HepG2 (cell line): ENCODE results near the gene PRCD. TPM values are rescaled to one million over a fixed set of nuclear protein-coding genes. Genes with fewer than 3 reads are reported as not detected.

Experiments
- ARNT2 ChIP-seq: sonication (generic); formaldehyde crosslinking; IDR thresholded peaks from 2 replicates; pipeline ENCODE4 v1.8.0; 2022; ENCODE audit warnings: mild to moderate bottlenecking, low read depth, missing genetic modification reagents, moderate library complexity
- GTF3A ChIP-seq: sonication (generic); formaldehyde crosslinking; conservative IDR thresholded peaks from 2 replicates; pipeline ENCODE4 v1.4.0; 2020; ENCODE audit warnings: mild to moderate bottlenecking, missing genetic modification reagents
- MXD1 ChIP-seq: sonication (generic); formaldehyde crosslinking; IDR thresholded peaks from 2 replicates; pipeline ENCODE4 v1.4.0; 2020; ENCODE audit warnings: mild to moderate bottlenecking, missing genetic modification reagents
- RXRB ChIP-seq: IDR thresholded peaks from 2 replicates; pipeline ENCODE4 v1.6.1; 2016; ENCODE audit warnings: borderline replicate concordance, missing genetic modification reagents, missing compliant biosample characterization
- SP5 ChIP-seq: IDR thresholded peaks from 2 replicates; pipeline ENCODE4 v1.6.1; 2016; ENCODE audit warnings: low read depth, borderline replicate concordance
- ZBTB37 ChIP-seq: sonication (generic); formaldehyde crosslinking; IDR thresholded peaks from 2 replicates; pipeline ENCODE4 v1.4.0; 2020; ENCODE audit warnings: mild to moderate bottlenecking, missing genetic modification reagents
- ZFYVE20 ChIP-seq: sonication (generic); formaldehyde crosslinking; IDR thresholded peaks from 2 replicates; pipeline ENCODE4 v1.8.0; 2023; ENCODE audit warnings: low read depth, mild to moderate bottlenecking, moderate library complexity, missing genetic modification reagents, borderline replicate concordance
- ZNF142 ChIP-seq: sonication (generic); formaldehyde crosslinking; IDR thresholded peaks from 2 replicates; pipeline ENCODE4 v1.4.0; 2020; ENCODE audit warnings: missing genetic modification reagents
- ZNF274 ChIP-seq: sonication (generic); formaldehyde crosslinking; IDR thresholded peaks from 2 replicates; pipeline ENCODE4 v1.5.1; 2020; ENCODE audit warnings: mild to moderate bottlenecking, missing genetic modification reagents
- ZNF703 ChIP-seq: sonication (generic); formaldehyde crosslinking; IDR thresholded peaks from 2 replicates; pipeline ENCODE4 v1.5.1; 2020; ENCODE audit warnings: missing genetic modification reagents, mild to moderate bottlenecking, moderate library complexity, borderline replicate concordance
- ZNF782 ChIP-seq: sonication (generic); formaldehyde crosslinking; IDR thresholded peaks from 2 replicates; pipeline ENCODE4 v1.4.0; 2020; ENCODE audit warnings: missing genetic modification reagents, mild to moderate bottlenecking, borderline replicate concordance
- polyA plus RNA-seq, 8 experiments: library from polyadenylated mRNA; depleted of rRNA in 3 of 8; stranded (reverse) in 7 of 8; unstranded in 1 of 8; fragments of >200 nt; fragmentation: Illumina TruSeq in 4 of 8; extraction: Trizol in 4 of 8; gene quantifications; 2 replicates each; pipeline versions ENCODE4 v1.2.1 to v1.2.3, GENCODE V29; 2011 to 2016; ENCODE audit warnings: low read depth in 4 of 8, missing spikeins in 1 of 8, mixed read lengths in 1 of 8; ENCODE audit not compliant: insufficient read depth in 1 of 8
- total RNA-seq, 5 experiments: library from RNA; depleted of rRNA; stranded (reverse); fragments of >200 nt; fragmentation: Illumina TruSeq; extraction: Trizol; gene quantifications; 2 replicates each; pipeline ENCODE4 v1.2.3, GENCODE V29; 2016; ENCODE audit warnings: low read depth in 1 of 5

The PRCD gene
- total and polyA plus RNA-seq, 2 of the 13 experiments (the other 11 are each of a cell fraction or from before 2014, with no cell fraction given) = 0.51 TPM; not detected in 1

GRCh38 chr17:76497979-76498875 lies 41.6 kb upstream of the PRCD start (continued):
- TF ChIP-seq SP5 (CRISPR knock-in tag) = no peak
- peak; percentile 74 for TF ChIP-seq RXRB (CRISPR knock-in tag)
- TF ChIP-seq MXD1 (CRISPR knock-in tag) = peak; percentile 70
- TF ChIP-seq ARNT2 (CRISPR knock-in tag) = peak; percentile 79; the same call in 1 of the 2 replicates
- no peak for TF ChIP-seq ZBTB37
- 0 out of 2 replicates have a peak, but pooled peaks have one; percentile 70 for TF ChIP-seq GTF3A (CRISPR knock-in tag)
- TF ChIP-seq ZNF142 = no peak
- TF ChIP-seq ZNF703 (CRISPR knock-in tag) = 0 out of 2 replicates have a peak, but pooled peaks have one; percentile 29
- peak; percentile 90; the same call in 1 of the 2 replicates for TF ChIP-seq ZNF274 (CRISPR knock-in tag)
- TF ChIP-seq ZFYVE20 (CRISPR knock-in tag) = no peak
- peak; percentile 87 for TF ChIP-seq ZNF782
